GM12878 (cell line): ENCODE data around the gene CHMP1A.

Experiments
- CHD1 ChIP-seq: IDR thresholded peaks from 2 replicates; pipeline ENCODE4 v1.6.1; 2012; ENCODE audit warnings: low read depth, low read length, improper control_type of control experiment
- CREB1 ChIP-seq: IDR thresholded peaks from 2 replicates; pipeline ENCODE4 v1.6.1; 2012; ENCODE audit warnings: low read depth, mild to moderate bottlenecking, inconsistent platforms
- DPF2 ChIP-seq: fragments of 450-650 bp; IDR thresholded peaks from 2 replicates; pipeline ENCODE4 v1.6.1; 2017; ENCODE audit warnings: mild to moderate bottlenecking
- POLR2AphosphoS5 ChIP-seq: IDR thresholded peaks from 2 replicates; pipeline ENCODE4 v1.6.1; 2011; ENCODE audit warnings: mild to moderate bottlenecking, low read length, inconsistent platforms
- RAD21 ChIP-seq: IDR thresholded peaks from 2 replicates; pipeline ENCODE4 v1.6.1; 2011; ENCODE audit warnings: mild to moderate bottlenecking, low read depth, low read length, moderate library complexity; ENCODE audit not compliant: insufficient read depth
- RB1 ChIP-seq: fragments of 450-650 bp; formaldehyde crosslinking; IDR thresholded peaks from 2 replicates; pipeline ENCODE4 v1.6.1; 2017; ENCODE audit warnings: mild to moderate bottlenecking, borderline replicate concordance
- USF2 ChIP-seq: IDR thresholded peaks from 2 replicates; pipeline ENCODE4 v1.6.1; 2011; ENCODE audit warnings: low read depth, low read length, improper control_type of control experiment, borderline replicate concordance

DNA sequence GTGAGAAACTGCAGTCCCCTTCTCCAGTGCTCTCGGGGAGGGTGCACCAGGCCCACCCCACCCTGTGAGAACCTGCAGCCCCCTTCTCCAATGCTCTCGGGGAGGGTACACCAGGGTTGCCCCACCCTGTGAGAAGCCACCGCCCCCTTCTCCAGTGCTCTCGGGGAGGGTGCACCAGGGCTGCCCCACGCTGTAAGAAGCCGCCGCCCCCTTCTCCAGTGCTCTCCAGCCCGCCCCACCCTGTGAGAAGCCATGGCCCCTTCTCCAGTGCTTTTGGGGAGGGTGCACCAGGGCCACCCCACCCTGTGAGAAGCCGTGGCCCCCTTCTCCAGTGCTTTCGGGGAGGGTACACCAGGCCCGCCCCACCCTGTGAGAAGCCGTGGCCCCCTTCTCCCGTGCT, 12.2 kb upstream of the CHMP1A start:
- no peak for TF ChIP-seq DPF2
- no peak for TF ChIP-seq RB1
- TF ChIP-seq USF2: no peak
- TF ChIP-seq POLR2AphosphoS5: no peak
- no peak for TF ChIP-seq CHD1
- TF ChIP-seq CREB1: no peak
- TF ChIP-seq RAD21: no peak
